ENCODE data around the gene EXD3.

The EXD3 gene

GRCh38 chr9:137295238-137295811, 127.6 kb downstream of the EXD3 start:
- H3K4me1 ChIP-seq (ENCODE audit: low read depth, poor library complexity, severe bottlenecking), result peaks cover 4% of the 10 kb centered on the region
- H3K4me2 ChIP-seq, result no peak overlapping the region
- no peak overlapping the region for H3K27ac ChIP-seq
- no peaks in the 10 kb centered on the region for H4K20me1 ChIP-seq (ENCODE audit: insufficient read depth)
- H3K79me2 ChIP-seq (ENCODE audit: insufficient read depth, low read depth), result no peaks in the 10 kb centered on the region
- peaks cover 70% of the 10 kb centered on the region for H3K27me3 ChIP-seq (ENCODE audit: insufficient read depth, low read depth)
- no peaks in the 10 kb centered on the region for H3K36me3 ChIP-seq (ENCODE audit: insufficient read depth)
- 0 out of 2 replicates have a peak, but pooled peaks have one; percentile 2 for TF ChIP-seq CTCF (conservative IDR thresholded peaks at IDR 0.05; ENCODE audit: low read depth, low read length)
- 0 out of 2 replicates have a peak overlapping the region, but pooled peaks have one; percentile 18 for H2AFZ ChIP-seq (ENCODE audit: low read depth)
- no peak overlapping the region for H3K9ac ChIP-seq
- H3K4me3 ChIP-seq (IDR thresholded peaks at IDR 0.05; ENCODE audit: insufficient read depth, low read depth, low read length), result no peak overlapping the region

GRCh38 chr9:137294681-137295237, 128.2 kb downstream of the EXD3 start:
- no peaks in the 10 kb centered on the region for H4K20me1 ChIP-seq (ENCODE audit: insufficient read depth)
- peaks cover 64% of the 10 kb centered on the region for H3K27me3 ChIP-seq (ENCODE audit: insufficient read depth, low read depth)
- H3K36me3 ChIP-seq (ENCODE audit: insufficient read depth), result no peaks in the 10 kb centered on the region
- H2AFZ ChIP-seq (ENCODE audit: low read depth), result 0 out of 2 replicates have a peak overlapping the region, but pooled peaks have one; percentile 18
- H3K9ac ChIP-seq, result no peak overlapping the region
- no peak overlapping the region for H3K4me3 ChIP-seq (IDR thresholded peaks at IDR 0.05; ENCODE audit: insufficient read depth, low read depth, low read length)
- no peak overlapping the region for H3K4me2 ChIP-seq
- no peak overlapping the region for H3K27ac ChIP-seq
- H3K79me2 ChIP-seq (ENCODE audit: insufficient read depth, low read depth), result no peaks in the 10 kb centered on the region
- no peaks in the 10 kb centered on the region for H3K4me1 ChIP-seq (ENCODE audit: low read depth, poor library complexity, severe bottlenecking)
- TF ChIP-seq CTCF (conservative IDR thresholded peaks at IDR 0.05; ENCODE audit: low read depth, low read length), result 0 out of 2 replicates have a peak, but pooled peaks have one; percentile 20

GRCh38 chr9:137294091-137294680, 128.8 kb downstream of the EXD3 start:
- Histone ChIP-seq H4K20me1 (ENCODE audit: insufficient read depth) (no peaks in the 10 kb centered on the region), H3K36me3 (ENCODE audit: insufficient read depth) (no peaks in the 10 kb centered on the region), H3K27me3 (ENCODE audit: insufficient read depth, low read depth) (peaks cover 58% of the 10 kb centered on the region), H3K79me2 (ENCODE audit: insufficient read depth, low read depth) (no peaks in the 10 kb centered on the region), H3K4me1 (ENCODE audit: low read depth, poor library complexity, severe bottlenecking) (no peaks in the 10 kb centered on the region), H3K9ac (no peak overlapping the region), H3K4me3 (IDR thresholded peaks at IDR 0.05; ENCODE audit: insufficient read depth, low read depth, low read length) (no peak overlapping the region), H2AFZ (ENCODE audit: low read depth) (no peak overlapping the region), H3K27ac (no peak overlapping the region), H3K4me2 (no peak overlapping the region)
- no peak for TF ChIP-seq CTCF (conservative IDR thresholded peaks at IDR 0.05; ENCODE audit: low read depth, low read length)

- Histone ChIP-seq H3K9ac (no peak overlapping the region), H4K20me1 (ENCODE audit: insufficient read depth) (no peaks in the 10 kb centered on the region), H3K36me3 (ENCODE audit: insufficient read depth) (no peaks in the 10 kb centered on the region), H3K4me2 (no peak overlapping the region), H2AFZ (ENCODE audit: low read depth) (no peak overlapping the region), H3K27me3 (ENCODE audit: insufficient read depth, low read depth) (peaks cover 52% of the 10 kb centered on the region), H3K4me1 (ENCODE audit: low read depth, poor library complexity, severe bottlenecking) (no peaks in the 10 kb centered on the region), H3K4me3 (IDR thresholded peaks at IDR 0.05; ENCODE audit: insufficient read depth, low read depth, low read length) (no peak overlapping the region), H3K27ac (no peak overlapping the region), H3K79me2 (ENCODE audit: insufficient read depth, low read depth) (no peaks in the 10 kb centered on the region)
- no peak for TF ChIP-seq CTCF (conservative IDR thresholded peaks at IDR 0.05; ENCODE audit: low read depth, low read length)
These were observed 129.4 kb downstream of the EXD3 start for GRCh38 chr9:137293482-137294090.
